AML-193 (cell line): Measurements from ENCODE around the gene SLC25A25.

Experiments
- DNase-seq, 2 experiments: peaks; one replicate each; lab custom pipeline; 2025; lab: John Stamatoyannopoulos, UW

The SLC25A25 gene

GRCh38 chr9:128072144-128073021 is 4.4 kb downstream of the SLC25A25 start:
- peak; percentile 70 to 79 for DNase-seq

- no peak for DNase-seq
These were observed 5.3 kb downstream of the SLC25A25 start for GRCh38 chr9:128073253-128073886.

GRCh38 chr9:128077847-128078503 is 9.9 kb downstream of the SLC25A25 start:
- DNase-seq: no peak

GRCh38 chr9:128078504-128079434 is 10.7 kb downstream of the SLC25A25 start:
- no peak for DNase-seq

GRCh38 chr9:128080206-128080605 is 12.2 kb downstream of the SLC25A25 start:
- DNase-seq: no peak

- no peak for DNase-seq
These were observed 13.0 kb downstream of the SLC25A25 start for GRCh38 chr9:128081056-128081455.

- DNase-seq: no peak
These were observed 14.1 kb downstream of the SLC25A25 start for GRCh38 chr9:128082151-128082550.

- no peak for DNase-seq
These were observed 16.7 kb downstream of the SLC25A25 start for GRCh38 chr9:128084746-128085145.

- DNase-seq: no peak
These were observed 17.9 kb downstream of the SLC25A25 start for GRCh38 chr9:128085943-128086342.

- DNase-seq: no peak
These were observed 19.2 kb downstream of the SLC25A25 start for GRCh38 chr9:128087262-128087661.

- no peak for DNase-seq
These were observed 20.4 kb downstream of the SLC25A25 start for GRCh38 chr9:128088253-128088945.

GRCh38 chr9:128089299-128089698 is 21.3 kb downstream of the SLC25A25 start:
- DNase-seq: no peak

GRCh38 chr9:128091144-128091543 is 23.1 kb downstream of the SLC25A25 start:
- DNase-seq: no peak

- no peak for DNase-seq
These were observed 23.5 kb downstream of the SLC25A25 start for GRCh38 chr9:128091571-128091970.

- DNase-seq: no peak
These were observed 24.4 kb downstream of the SLC25A25 start for GRCh38 chr9:128092199-128092977.

GRCh38 chr9:128093011-128093410 is 25.0 kb downstream of the SLC25A25 start:
- no peak for DNase-seq

GRCh38 chr9:128094166-128094949 is 26.3 kb downstream of the SLC25A25 start:
- peak; percentile 92 to 95 for DNase-seq

GRCh38 chr9:128094950-128095544 is 27.0 kb downstream of the SLC25A25 start:
- no peak for DNase-seq
